HG03060 (cell line): ENCODE data around the gene ZBTB20.
A peak's percentile ranks its signal among the peaks of the same experiment; 100 is the strongest.

Experiments used
- ATAC-seq: cut with Tn5 transposase; IDR thresholded peaks from one replicate; pipeline ENCODE4 v1.9.1; 2021; ENCODE audit warnings: low read depth, moderate number of reproducible peaks; ENCODE audit not compliant: unreplicated experiment

The ZBTB20 gene

GRCh38 chr3:114508208-114508607 is 638.9 kb downstream of the ZBTB20 start:
- ATAC-seq = no peak

DNA sequence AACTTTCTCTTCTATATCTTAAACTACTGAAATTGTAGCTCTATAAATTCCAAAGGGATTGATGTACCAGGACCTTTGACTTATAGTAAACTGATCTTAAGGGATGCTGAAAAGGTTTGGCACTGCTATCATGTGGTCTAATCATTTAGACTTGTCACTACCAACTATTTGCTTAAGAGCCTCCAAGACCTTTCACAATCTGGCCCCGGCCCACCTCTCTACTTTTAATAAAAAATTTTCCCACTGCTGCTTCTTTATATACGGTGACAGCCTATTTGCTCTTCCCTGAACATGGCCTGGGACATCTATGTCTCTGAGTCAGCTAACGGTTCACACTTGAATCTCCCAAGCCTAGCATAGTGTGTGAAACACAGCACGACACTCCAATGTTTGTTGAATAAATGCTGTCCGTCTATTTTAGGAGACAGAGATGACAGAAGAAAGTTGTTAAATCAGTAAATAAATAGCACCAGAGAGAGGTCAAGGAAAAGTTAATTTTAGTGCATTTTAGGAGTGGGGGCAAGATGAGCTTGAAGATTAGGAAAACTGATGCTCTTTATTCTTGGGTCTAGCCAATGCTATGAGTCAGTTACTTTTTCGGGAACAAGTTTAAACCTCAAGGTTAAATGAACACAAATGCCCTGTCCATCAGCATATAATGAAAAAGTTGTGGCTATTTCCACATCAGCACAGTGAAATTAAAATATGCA is 640.3 kb downstream of the ZBTB20 start:
- no peak for ATAC-seq

GRCh38 chr3:114504941-114505628 is 642.0 kb downstream of the ZBTB20 start:
- no peak for ATAC-seq

GRCh38 chr3:114502204-114502603 is 644.9 kb downstream of the ZBTB20 start:
- ATAC-seq = no peak

GRCh38 chr3:114499976-114500375 is 647.1 kb downstream of the ZBTB20 start:
- ATAC-seq = peak; percentile 45

- no peak for ATAC-seq
Measured at GRCh38 chr3:114498539-114499370, 648.3 kb downstream of the ZBTB20 start.

DNA sequence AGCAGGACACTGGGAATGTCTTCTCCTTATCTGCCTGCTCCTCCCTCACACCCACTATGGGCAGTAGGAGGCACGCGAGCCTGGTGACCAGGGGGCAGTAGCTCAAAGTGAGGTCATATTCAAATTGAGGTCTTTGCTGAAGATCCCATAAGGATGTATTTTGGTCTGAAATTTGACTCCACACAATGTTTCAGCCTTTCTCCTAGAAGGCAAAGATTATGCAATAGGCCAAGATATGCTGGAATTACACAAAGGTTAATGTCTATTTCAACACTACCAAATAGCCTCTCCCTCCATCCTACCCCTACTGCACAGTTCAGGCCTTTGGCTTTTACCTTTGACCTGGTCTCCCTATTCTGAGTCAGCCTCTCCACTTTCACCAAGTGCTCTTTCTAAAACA is 650.2 kb downstream of the ZBTB20 start:
- no peak for ATAC-seq

GRCh38 chr3:114496466-114496865 is 650.6 kb downstream of the ZBTB20 start:
- no peak for ATAC-seq

GRCh38 chr3:114496021-114496434 is 651.1 kb downstream of the ZBTB20 start:
- no peak for ATAC-seq

- no peak for ATAC-seq
Measured at GRCh38 chr3:114494498-114494897, 652.6 kb downstream of the ZBTB20 start.

- ATAC-seq = no peak
Measured at GRCh38 chr3:114490829-114491228, 656.3 kb downstream of the ZBTB20 start.

- no peak for ATAC-seq
Measured at GRCh38 chr3:114487502-114487901, 659.6 kb downstream of the ZBTB20 start.

DNA sequence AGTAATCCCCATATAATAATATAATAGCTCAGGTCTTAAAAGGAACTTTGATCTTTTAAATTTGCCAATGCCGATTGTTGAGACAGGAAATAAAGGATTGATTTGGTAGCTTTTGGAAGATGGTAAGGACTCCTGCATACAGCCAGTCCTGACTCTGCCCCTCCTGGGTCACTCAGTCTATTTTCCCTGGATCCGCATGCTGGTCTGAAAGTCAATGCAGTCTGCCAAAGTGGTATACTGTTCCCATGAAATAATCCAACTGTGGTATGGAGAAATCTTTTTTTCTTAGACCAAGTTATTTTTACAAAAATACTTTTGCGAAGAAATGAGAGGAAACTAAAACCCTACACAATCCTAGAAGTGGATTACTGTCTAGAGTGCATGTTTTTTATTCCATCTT is 662.2 kb downstream of the ZBTB20 start:
- no peak for ATAC-seq

- ATAC-seq = no peak
Measured at GRCh38 chr3:114481113-114481512, 666.0 kb downstream of the ZBTB20 start.

DNA sequence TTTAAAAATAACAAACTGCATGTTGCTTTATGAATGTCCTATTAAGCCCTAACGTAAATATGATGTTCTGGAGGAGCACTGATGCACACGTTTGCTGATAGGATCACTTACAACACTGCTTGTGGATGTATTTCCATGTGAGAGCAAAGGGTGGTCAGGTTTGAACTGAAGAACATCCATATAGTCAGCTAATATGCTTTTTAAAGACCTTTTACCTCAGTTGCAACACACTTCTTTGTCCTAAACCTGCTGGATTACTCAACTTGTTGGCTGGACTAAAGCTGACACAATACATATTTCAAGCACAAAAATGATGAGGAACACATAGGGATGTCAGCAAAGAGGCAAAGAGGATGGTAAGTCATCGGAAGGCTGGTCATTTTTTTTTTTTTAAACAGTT is 666.6 kb downstream of the ZBTB20 start:
- ATAC-seq = no peak

DNA sequence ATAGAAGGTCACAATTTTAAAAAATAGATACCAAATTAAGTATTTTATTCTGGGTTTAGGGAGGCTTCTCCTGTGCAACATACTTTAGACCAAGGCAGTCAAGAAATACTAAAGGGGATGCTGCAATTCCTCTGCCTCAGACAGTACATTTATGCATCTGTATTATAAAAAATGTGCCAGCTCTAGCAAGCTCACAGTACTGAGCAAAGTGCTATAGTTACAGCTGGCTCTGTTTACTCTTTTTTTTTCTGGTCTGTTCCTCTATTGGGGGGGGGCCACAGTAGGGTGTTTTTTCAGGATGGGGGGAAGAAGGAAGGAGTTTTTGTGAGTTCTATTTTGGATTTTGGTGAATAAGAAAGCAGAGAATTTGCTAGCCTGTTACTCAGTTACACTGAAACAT is 668.3 kb downstream of the ZBTB20 start:
- no peak for ATAC-seq

DNA sequence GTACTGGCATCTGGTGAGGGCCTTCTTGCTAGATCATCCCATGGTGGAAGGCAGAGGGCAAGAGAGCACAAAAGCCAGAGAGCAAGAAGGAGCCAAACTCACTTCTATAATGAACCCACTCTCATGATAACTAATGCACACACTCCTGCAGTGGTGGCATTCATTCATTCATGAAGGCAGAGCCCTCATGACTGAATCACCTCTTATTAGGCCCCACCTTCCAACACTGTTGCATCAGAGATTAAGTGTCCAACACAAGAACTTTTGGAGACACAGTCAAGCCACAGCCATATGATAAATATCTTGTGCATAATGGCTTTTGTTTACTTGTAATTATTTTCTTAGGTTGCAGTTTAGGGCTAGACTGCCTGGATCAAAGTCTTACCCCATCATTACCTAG is 670.6 kb downstream of the ZBTB20 start:
- ATAC-seq = no peak

- ATAC-seq = no peak
Measured at GRCh38 chr3:114471478-114471877, 675.6 kb downstream of the ZBTB20 start.

DNA sequence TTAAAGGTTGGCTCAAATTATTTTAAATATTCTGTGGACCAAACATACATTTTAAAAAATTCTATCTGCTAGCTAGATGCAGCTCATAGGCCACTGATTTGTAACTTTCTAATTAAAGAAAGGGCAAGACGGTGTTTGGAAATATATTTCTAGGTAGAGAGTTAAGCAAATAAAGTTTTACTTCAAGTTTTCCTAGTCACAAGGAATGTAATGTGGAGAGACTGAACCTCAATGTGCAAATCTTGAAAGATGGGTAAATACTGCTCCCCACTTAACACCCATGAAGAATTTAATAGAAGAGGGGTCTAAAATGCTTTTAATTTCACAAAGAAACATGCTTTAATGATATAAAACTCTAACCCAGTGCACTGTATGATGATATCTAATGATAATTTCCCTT is 678.0 kb downstream of the ZBTB20 start:
- no peak for ATAC-seq

DNA sequence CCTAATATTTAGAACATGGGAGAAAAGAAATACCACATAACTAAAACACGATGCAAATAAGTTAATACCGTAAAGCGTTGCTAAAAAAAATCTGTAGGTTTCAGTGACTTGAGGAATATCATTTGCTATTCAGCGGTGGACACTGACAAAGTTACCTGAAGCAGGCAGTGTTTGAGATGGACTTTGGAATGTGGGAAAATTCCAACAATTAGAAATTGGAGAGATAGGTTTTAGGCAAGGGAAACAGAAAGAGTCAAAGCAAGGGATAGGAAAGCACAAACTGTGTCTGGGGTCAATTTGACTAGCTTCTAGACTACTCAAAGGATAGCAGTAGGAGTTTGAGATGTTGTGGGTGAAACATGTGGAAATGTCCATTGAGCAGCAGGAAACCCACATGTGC is 680.3 kb downstream of the ZBTB20 start:
- ATAC-seq = no peak

DNA sequence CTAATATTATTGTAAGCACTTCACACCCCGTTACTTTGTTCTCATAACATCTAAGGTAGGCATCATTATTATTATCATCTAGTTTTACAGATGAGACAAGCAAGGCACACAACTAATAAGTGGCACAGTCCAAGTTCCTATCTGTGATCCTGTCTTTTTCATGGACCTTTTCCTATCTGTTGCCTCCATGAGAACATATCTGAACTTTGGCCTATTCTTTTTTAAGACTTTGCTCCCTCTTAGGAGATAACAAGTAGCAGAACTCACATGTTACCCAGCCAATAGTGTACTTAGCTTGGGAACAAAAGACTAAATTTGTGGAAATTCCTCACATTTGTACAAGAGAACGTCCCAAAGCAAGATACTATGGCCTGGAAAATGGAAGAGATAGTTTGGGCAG is 680.8 kb downstream of the ZBTB20 start:
- no peak for ATAC-seq
